GM19099 (cell line): ENCODE measurements around the gene ZNF574.
A peak's percentile ranks its signal among the peaks of the same experiment; 100 is the strongest.

Source experiments
- POLR2A ChIP-seq: IDR thresholded peaks from 3 replicates; pipeline ENCODE4 v1.6.1; 2011; ENCODE audit warnings: low read depth; ENCODE audit not compliant: insufficient read length; ENCODE audit errors: extremely low read depth

The ZNF574 gene

GRCh38 chr19:42121036-42121621 is 45.2 kb downstream of the ZNF574 start:
- TF ChIP-seq POLR2A = no peak

- no peak for TF ChIP-seq POLR2A
Measured at GRCh38 chr19:42121656-42122069, 45.7 kb downstream of the ZNF574 start.

- no peak for TF ChIP-seq POLR2A
Measured at GRCh38 chr19:42122691-42123607, 47.0 kb downstream of the ZNF574 start.

- no peak for TF ChIP-seq POLR2A
Measured at GRCh38 chr19:42123765-42124164, 47.8 kb downstream of the ZNF574 start.

GRCh38 chr19:42124386-42124901 is 48.5 kb downstream of the ZNF574 start:
- TF ChIP-seq POLR2A = no peak

- TF ChIP-seq POLR2A = no peak
Measured at GRCh38 chr19:42125536-42125935, 49.6 kb downstream of the ZNF574 start.

- TF ChIP-seq POLR2A = no peak
Measured at GRCh38 chr19:42126574-42126973, 50.6 kb downstream of the ZNF574 start.

GRCh38 chr19:42129399-42130253 is 53.7 kb downstream of the ZNF574 start:
- peak; percentile 48 for TF ChIP-seq POLR2A

- TF ChIP-seq POLR2A = no peak
Measured at GRCh38 chr19:42130254-42130573, 54.2 kb downstream of the ZNF574 start.
